Measurements from ENCODE around the gene PTPN23. TPM values are rescaled to one million over a fixed set of nuclear protein-coding genes. Genes with fewer than 3 reads are reported as not detected.

The PTPN23 gene
- total and polyA plus RNA-seq, 2 of the 13 experiments (the other 11 are each of a cell fraction or from before 2014, with no cell fraction given) = 2.3 to 3.7 TPM

DNA sequence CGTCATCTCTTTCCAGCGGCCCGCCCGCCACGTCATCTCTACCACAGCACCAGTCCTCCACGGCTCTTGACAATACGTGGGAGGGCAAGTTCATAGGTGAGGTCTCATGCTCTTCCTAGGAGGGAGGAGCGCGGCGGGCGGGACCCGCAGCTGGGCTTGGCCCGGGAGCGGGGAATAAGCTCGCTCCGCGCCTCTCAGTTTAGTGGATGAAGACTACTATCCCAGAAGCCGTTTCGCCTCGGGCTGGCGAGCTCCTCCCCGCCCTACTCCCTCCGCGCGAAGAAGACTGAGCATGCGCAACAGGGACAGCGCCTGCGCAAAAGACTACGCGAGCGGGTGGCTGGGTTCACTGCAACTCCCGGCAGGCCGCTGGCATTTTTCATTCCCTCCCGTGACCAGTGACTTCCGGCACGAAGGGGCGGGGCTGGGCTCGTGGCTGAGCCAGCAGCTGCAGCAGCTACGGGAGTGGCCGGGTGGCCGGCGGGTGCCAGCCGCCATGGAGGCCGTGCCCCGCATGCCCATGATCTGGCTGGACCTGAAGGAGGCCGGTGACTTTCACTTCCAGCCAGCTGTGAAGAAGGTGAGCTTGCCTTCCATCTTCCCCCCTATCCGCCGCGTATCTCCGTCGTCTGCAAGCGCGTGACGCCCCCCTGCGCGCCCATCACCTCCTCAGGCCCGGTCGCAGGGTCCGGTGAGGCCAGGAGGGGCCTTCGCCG is at the start of gene PTPN23 (continued):
- TF ChIP-seq GRHL1 (CRISPR knock-in tag; conservative IDR thresholded peaks at IDR 0.05) (no peak), HNRNPUL1 (IDR thresholded peaks at IDR 0.05; ENCODE audit: low read depth, low read length) (no peak), RAD21 (CRISPR knock-in tag; IDR thresholded peaks at IDR 0.05) (no peak; the same call in none of the 2 replicates), FOXP1 (IDR thresholded peaks at IDR 0.05) (no peak), FOXP1 (CRISPR knock-in tag; IDR thresholded peaks at IDR 0.05) (no peak), ZNF253 (CRISPR knock-in tag; IDR thresholded peaks at IDR 0.05; ENCODE audit: borderline replicate concordance) (no peak), PHF8 (CRISPR knock-in tag; IDR thresholded peaks at IDR 0.05) (peak; percentile 85), KLF13 (CRISPR knock-in tag; IDR thresholded peaks at IDR 0.05) (no peak), PITX1 (CRISPR knock-in tag; IDR thresholded peaks at IDR 0.05) (no peak; the same call in none of the 2 replicates), IRX3 (CRISPR knock-in tag; IDR thresholded peaks at IDR 0.05; ENCODE audit: borderline replicate concordance, low read depth) (peak; percentile 11; the same call in 1 of the 2 replicates), MTA3 (CRISPR knock-in tag; IDR thresholded peaks at IDR 0.05) (no peak), ZNF563 (CRISPR knock-in tag; IDR thresholded peaks at IDR 0.05) (peak; percentile 58), FOXC1 (CRISPR knock-in tag; IDR thresholded peaks at IDR 0.05; ENCODE audit: borderline replicate concordance) (peak; percentile 92; the same call in 1 of the 2 replicates), ETV6 (CRISPR knock-in tag; conservative IDR thresholded peaks at IDR 0.05) (no peak; the same call in 1 of the 2 replicates), ISL2 (CRISPR knock-in tag; IDR thresholded peaks at IDR 0.05) (peak; percentile 68; the same call in 1 of the 2 replicates), BORCS8-MEF2B (CRISPR knock-in tag; IDR thresholded peaks at IDR 0.05) (peak; percentile 44), GLI4 (CRISPR knock-in tag; IDR thresholded peaks at IDR 0.05; ENCODE audit: borderline replicate concordance) (no peak)
- TF ChIP-seq, protein P1, sequence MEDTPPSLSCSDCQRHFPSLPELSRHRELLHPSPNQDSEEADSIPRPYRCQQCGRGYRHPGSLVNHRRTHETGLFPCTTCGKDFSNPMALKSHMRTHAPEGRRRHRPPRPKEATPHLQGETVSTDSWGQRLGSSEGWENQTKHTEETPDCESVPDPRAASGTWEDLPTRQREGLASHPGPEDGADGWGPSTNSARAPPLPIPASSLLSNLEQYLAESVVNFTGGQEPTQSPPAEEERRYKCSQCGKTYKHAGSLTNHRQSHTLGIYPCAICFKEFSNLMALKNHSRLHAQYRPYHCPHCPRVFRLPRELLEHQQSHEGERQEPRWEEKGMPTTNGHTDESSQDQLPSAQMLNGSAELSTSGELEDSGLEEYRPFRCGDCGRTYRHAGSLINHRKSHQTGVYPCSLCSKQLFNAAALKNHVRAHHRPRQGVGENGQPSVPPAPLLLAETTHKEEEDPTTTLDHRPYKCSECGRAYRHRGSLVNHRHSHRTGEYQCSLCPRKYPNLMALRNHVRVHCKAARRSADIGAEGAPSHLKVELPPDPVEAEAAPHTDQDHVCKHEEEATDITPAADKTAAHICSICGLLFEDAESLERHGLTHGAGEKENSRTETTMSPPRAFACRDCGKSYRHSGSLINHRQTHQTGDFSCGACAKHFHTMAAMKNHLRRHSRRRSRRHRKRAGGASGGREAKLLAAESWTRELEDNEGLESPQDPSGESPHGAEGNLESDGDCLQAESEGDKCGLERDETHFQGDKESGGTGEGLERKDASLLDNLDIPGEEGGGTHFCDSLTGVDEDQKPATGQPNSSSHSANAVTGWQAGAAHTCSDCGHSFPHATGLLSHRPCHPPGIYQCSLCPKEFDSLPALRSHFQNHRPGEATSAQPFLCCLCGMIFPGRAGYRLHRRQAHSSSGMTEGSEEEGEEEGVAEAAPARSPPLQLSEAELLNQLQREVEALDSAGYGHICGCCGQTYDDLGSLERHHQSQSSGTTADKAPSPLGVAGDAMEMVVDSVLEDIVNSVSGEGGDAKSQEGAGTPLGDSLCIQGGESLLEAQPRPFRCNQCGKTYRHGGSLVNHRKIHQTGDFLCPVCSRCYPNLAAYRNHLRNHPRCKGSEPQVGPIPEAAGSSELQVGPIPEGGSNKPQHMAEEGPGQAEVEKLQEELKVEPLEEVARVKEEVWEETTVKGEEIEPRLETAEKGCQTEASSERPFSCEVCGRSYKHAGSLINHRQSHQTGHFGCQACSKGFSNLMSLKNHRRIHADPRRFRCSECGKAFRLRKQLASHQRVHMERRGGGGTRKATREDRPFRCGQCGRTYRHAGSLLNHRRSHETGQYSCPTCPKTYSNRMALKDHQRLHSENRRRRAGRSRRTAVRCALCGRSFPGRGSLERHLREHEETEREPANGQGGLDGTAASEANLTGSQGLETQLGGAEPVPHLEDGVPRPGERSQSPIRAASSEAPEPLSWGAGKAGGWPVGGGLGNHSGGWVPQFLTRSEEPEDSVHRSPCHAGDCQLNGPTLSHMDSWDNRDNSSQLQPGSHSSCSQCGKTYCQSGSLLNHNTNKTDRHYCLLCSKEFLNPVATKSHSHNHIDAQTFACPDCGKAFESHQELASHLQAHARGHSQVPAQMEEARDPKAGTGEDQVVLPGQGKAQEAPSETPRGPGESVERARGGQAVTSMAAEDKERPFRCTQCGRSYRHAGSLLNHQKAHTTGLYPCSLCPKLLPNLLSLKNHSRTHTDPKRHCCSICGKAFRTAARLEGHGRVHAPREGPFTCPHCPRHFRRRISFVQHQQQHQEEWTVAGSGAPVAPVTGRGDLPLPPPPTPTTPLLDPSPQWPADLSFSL (CRISPR knock-in tag; IDR thresholded peaks at IDR 0.05) = no peak
- TF ChIP-seq, protein P2, sequence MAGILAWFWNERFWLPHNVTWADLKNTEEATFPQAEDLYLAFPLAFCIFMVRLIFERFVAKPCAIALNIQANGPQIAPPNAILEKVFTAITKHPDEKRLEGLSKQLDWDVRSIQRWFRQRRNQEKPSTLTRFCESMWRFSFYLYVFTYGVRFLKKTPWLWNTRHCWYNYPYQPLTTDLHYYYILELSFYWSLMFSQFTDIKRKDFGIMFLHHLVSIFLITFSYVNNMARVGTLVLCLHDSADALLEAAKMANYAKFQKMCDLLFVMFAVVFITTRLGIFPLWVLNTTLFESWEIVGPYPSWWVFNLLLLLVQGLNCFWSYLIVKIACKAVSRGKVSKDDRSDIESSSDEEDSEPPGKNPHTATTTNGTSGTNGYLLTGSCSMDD (CRISPR knock-in tag; IDR thresholded peaks at IDR 0.05) = no peak
- TF ChIP-seq, protein P3, sequence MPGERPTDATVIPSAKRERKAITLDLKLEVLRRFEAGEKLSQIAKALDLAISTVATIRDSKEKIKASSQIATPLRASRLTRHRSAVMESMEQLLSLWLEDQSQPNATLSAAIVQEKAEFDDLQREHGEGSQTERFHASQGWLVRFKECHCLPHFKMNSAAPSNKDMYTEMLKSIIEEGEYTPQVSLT (CRISPR knock-in tag; IDR thresholded peaks at IDR 0.05; ENCODE audit: borderline replicate concordance, low read depth) = no peak; the same call in 1 of the 2 replicates

All from HepG2 (cell line).